Measurements from ENCODE around the gene INKA2.

INKA2 gene

GRCh38 chr1:111730706-111731105, 8.5 kb downstream of the INKA2 start:
- DNase-seq: no peak

- DNase-seq: no peak
Observed at GRCh38 chr1:111729946-111730681, 9.1 kb downstream of the INKA2 start.

GRCh38 chr1:111729271-111729921, 9.8 kb downstream of the INKA2 start:
- no peak for DNase-seq

- no peak for DNase-seq
Observed at GRCh38 chr1:111727056-111727455, 12.1 kb downstream of the INKA2 start.

GRCh38 chr1:111725192-111725591, 14.0 kb downstream of the INKA2 start:
- no peak for DNase-seq

- no peak for DNase-seq
Observed at GRCh38 chr1:111723871-111724270, 15.3 kb downstream of the INKA2 start.

GRCh38 chr1:111723091-111723806, 15.9 kb downstream of the INKA2 start:
- no peak for DNase-seq

GRCh38 chr1:111720977-111721786, 18.0 kb downstream of the INKA2 start:
- DNase-seq: no peak

- no peak for DNase-seq
Observed at GRCh38 chr1:111720274-111720976, 18.8 kb downstream of the INKA2 start.

- no peak for DNase-seq
Observed at GRCh38 chr1:111719674-111720132, 19.5 kb downstream of the INKA2 start.

- DNase-seq: no peak
Observed at GRCh38 chr1:111719135-111719534, 20.1 kb downstream of the INKA2 start.

GRCh38 chr1:111717450-111717849, 21.7 kb downstream of the INKA2 start:
- no peak for DNase-seq

GRCh38 chr1:111716333-111716732, 22.9 kb downstream of the INKA2 start:
- no peak for DNase-seq

GRCh38 chr1:111709986-111710385, 29.2 kb downstream of the INKA2 start:
- DNase-seq: no peak

- DNase-seq: no peak
Observed at GRCh38 chr1:111707906-111708305, 31.3 kb downstream of the INKA2 start.

- no peak for DNase-seq
Observed at GRCh38 chr1:111706921-111707320, 32.3 kb downstream of the INKA2 start.

GRCh38 chr1:111705841-111706240, 33.4 kb downstream of the INKA2 start:
- DNase-seq: no peak

GRCh38 chr1:111704776-111705175, 34.4 kb downstream of the INKA2 start:
- DNase-seq: peak; percentile 11

- DNase-seq: no peak
Observed at GRCh38 chr1:111704240-111704639, 35.0 kb downstream of the INKA2 start.

GRCh38 chr1:111702504-111703050, 36.6 kb downstream of the INKA2 start:
- DNase-seq: no peak

GRCh38 chr1:111699268-111699667, 39.9 kb downstream of the INKA2 start:
- DNase-seq: no peak

- no peak for DNase-seq
Observed at GRCh38 chr1:111696330-111696729, 42.9 kb downstream of the INKA2 start.

Data from kidney glomerular epithelial cell (primary cell).